ENCODE measurements around the gene IER5L.

Gene IER5L

GRCh38 chr9:129139993-129140396 lies 38.1 kb downstream of the IER5L start:
- DNase-seq (ENCODE audit: low read depth), result peak; percentile 98
- H3K4me3 ChIP-seq (ENCODE audit: low read depth, low read length), result peak overlapping the region; percentile 68
- no peak for TF ChIP-seq CTCF (IDR thresholded peaks at IDR 0.05; ENCODE audit: insufficient read depth, low read depth, low read length, missing control alignments)

DNA sequence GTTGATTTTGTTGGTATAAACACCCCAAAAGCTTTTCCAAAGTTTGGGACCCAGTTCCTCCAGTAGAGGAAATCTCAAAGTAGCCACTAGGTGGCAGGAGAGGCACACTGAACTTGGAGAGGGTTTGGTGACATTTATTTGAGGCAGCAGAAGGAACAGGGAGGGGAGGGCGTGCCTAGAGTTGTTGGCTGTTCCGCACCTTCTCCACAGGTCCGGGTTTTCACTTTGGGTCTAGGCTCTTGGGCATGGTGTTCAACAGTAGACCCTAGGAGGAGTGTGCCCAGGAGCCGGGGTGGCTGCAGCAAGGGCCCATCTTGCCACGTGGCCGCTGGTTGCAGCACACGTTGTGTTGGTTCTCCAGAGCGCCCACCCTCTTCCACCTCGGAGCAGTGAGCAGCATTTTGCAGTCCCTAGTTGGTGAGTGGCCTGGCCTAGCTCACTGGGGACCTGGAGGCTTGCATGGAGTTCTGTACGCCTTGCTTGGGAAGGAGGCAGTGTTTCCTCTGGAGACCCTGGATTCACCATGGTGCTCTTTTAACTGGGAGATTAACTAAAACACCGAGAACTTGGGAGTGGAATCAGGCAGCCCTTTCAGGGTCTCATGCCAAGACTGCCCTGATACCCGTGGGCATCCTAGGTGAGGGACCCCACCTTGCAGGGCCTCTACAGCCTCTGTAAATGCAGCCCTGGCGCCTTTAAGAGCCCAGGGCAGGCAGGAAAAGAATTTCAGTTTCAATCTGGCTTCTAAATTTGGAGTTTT lies 38.6 kb downstream of the IER5L start:
- DNase-seq (ENCODE audit: low read depth), result peak; percentile 89
- H3K4me3 ChIP-seq (ENCODE audit: low read depth, low read length), result peak overlapping the region; percentile 68
- peak; percentile 86 for TF ChIP-seq CTCF (IDR thresholded peaks at IDR 0.05; ENCODE audit: insufficient read depth, low read depth, low read length, missing control alignments)

DNA sequence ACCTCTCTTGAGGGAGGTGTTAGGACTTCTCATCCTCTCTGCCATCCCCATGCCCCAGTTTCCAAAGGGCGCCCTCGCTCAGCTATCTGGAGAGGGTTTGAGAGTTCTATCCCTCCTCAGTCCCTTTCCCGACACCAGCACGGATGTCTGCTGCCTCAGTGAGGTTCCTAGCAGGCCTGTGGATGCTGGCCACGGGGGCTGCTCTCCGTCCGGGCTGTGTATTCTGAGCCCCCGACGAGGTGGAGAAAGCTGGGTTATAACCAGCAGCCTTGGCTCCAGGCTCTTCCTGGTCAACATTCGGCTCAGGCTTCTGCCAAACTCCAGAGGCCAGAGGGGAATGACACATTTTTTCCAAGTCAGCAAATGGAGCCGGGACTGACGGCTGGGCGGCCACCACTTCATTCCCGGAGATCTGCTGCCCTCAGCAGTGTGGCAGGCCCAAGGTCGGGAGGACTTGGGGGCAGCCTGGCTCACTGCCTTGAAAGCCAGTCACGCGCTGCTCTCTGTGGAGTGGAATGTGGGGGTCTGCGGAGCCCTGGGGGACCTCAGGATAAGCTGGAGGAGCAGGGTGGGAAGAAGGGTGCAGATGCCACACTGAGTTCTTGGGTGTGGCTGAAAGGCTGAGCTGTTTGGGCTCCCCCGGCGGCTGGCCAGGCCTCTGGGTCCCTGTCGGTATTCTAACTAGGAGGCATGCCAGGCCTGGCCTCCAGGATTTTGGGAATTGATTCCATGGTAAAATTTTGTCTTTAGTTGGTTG lies 39.4 kb downstream of the IER5L start:
- H3K4me3 ChIP-seq (ENCODE audit: low read depth, low read length), result no peak overlapping the region
- no peak for DNase-seq (ENCODE audit: low read depth)
- TF ChIP-seq CTCF (IDR thresholded peaks at IDR 0.05; ENCODE audit: insufficient read depth, low read depth, low read length, missing control alignments), result no peak

DNA sequence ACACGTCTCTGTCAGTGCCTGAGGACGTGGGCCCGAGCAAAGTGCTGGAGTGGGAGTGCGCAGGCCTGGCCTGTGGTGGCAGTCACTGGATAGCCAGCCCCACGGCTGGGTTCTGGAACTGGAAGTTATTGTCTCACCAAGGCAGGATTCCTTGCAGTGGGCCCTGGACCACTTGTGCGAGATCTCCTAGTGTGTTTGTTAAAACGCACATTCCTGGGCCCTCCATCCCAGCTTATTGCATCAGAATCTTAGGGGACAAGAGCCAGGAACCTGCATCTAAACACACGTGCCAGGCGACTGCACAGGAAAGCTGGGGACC lies 40.0 kb downstream of the IER5L start:
- H3K4me3 ChIP-seq (ENCODE audit: low read depth, low read length), result no peak overlapping the region
- no peak for DNase-seq (ENCODE audit: low read depth)
- TF ChIP-seq CTCF (IDR thresholded peaks at IDR 0.05; ENCODE audit: insufficient read depth, low read depth, low read length, missing control alignments), result no peak

- H3K4me3 ChIP-seq (ENCODE audit: low read depth, low read length), result no peak overlapping the region
- DNase-seq (ENCODE audit: low read depth), result no peak
- TF ChIP-seq CTCF (IDR thresholded peaks at IDR 0.05; ENCODE audit: insufficient read depth, low read depth, low read length, missing control alignments), result no peak
Observed at GRCh38 chr9:129137292-129138143, 40.5 kb downstream of the IER5L start.

DNA sequence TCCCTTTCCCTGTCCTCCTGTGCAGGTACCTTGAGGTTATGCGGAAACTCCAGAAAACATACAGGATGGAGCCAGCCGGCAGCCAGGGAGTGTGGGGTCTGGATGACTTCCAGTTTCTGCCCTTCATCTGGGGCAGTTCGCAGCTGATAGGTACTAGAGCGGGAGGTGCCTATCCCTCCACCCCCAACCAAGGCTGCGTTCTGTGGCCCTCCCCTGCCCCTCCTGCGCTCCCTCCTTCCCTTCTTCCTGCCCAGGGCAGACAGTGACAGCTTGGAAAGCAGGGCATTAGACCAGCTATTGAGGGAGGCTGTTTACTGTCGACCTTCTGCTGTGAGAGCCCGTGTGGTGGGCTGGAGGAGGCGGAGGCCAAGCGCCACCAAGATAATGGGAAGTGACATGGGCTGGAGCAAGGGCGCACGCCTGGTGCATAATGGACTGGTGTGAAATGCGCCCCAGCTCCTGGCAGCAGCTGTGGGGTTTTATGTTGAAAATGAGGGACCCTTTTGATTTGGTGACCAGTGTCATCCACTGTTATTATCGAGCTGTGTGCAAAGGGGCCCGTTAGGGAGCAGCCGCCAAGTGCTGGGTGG lies 41.5 kb downstream of the IER5L start:
- no peak for TF ChIP-seq CTCF (IDR thresholded peaks at IDR 0.05; ENCODE audit: insufficient read depth, low read depth, low read length, missing control alignments)
- H3K4me3 ChIP-seq (ENCODE audit: low read depth, low read length), result no peak overlapping the region
- no peak for DNase-seq (ENCODE audit: low read depth)
